OCI-LY7 (cell line): ENCODE results near the gene LRIG3. TPM values are rescaled to one million over a fixed set of nuclear protein-coding genes. Genes with fewer than 3 reads are reported as not detected.
"Not testable (repeated sequence)": the region's sequence is repeated elsewhere in the genome, so short reads cannot be mapped to it uniquely, and the experiment has no call there.

Experiments
- BruUV-seq: library from RNA; stranded (reverse); fragments of 400-500 nt; replicated peaks from 2 replicates; lab custom pipeline; 2021; lab: Mats Ljungman, UMichigan
- CTCF ChIA-PET: fragments of 300-600 bp; sonication (Branson Sonifier 250); formaldehyde crosslinking; loops from one replicate; lab custom pipeline; 2022; ENCODE audit warnings: antibody characterized with exemption; ENCODE audit not compliant: unreplicated experiment; lab: Charles Lee
- POLR2A ChIA-PET: fragments of 300-600 bp; sonication (Branson Sonifier 250); formaldehyde crosslinking; loops from one replicate; lab custom pipeline; 2022; ENCODE audit warnings: antibody characterized with exemption; lab: Charles Lee
- DNase-seq: peaks from one replicate; pipeline ENCODE4 v3.0.0-alpha.2; 2015; ENCODE audit warnings: low spot score
- H2AFZ ChIP-seq: fragments of 200-600 bp; sonication (generic), shearing (Covaris generic); 2 replicates; pipeline ENCODE4 v1.6.1; 2014; ENCODE audit warnings: mild to moderate bottlenecking, antibody characterized with exemption, low read length, moderate library complexity
- H3K27ac ChIP-seq: fragments of 200-600 bp; sonication (generic); 2 replicates; pipeline ENCODE4 v1.5.1; 2014; ENCODE audit warnings: mixed run types, low read depth, mild to moderate bottlenecking, moderate library complexity, low read length, inconsistent platforms; ENCODE audit not compliant: poor library complexity, severe bottlenecking
- H3K36me3 ChIP-seq: fragments of 200-600 bp; sonication (generic); 2 replicates; pipeline ENCODE4 v1.6.1; 2014; ENCODE audit warnings: mild to moderate bottlenecking, antibody characterized with exemption, low read length, moderate library complexity, mixed read lengths; ENCODE audit not compliant: insufficient read depth
- H3K4me1 ChIP-seq: fragments of 200-600 bp; sonication (generic); 2 replicates; pipeline ENCODE4 v1.5.1; 2014; ENCODE audit warnings: mild to moderate bottlenecking, low read length; ENCODE audit not compliant: insufficient read depth, poor library complexity, severe bottlenecking
- H3K4me2 ChIP-seq: fragments of 200-600 bp; sonication (generic); 2 replicates; pipeline ENCODE4 v1.6.1; 2014; ENCODE audit warnings: mild to moderate bottlenecking, low read length
- H3K4me3 ChIP-seq: fragments of 200-600 bp; sonication (generic); 2 replicates; pipeline ENCODE4 v1.5.1; 2014; ENCODE audit warnings: mild to moderate bottlenecking, low read depth, low read length; ENCODE audit not compliant: poor library complexity, severe bottlenecking
- H3K79me2 ChIP-seq: fragments of 200-600 bp; sonication (generic); 2 replicates; pipeline ENCODE4 v1.6.1; 2016; ENCODE audit warnings: low read depth, mild to moderate bottlenecking, low read length, moderate library complexity, mixed read lengths; ENCODE audit not compliant: insufficient read depth
- H3K9me2 ChIP-seq: fragments of 200-600 bp; sonication (generic); 2 replicates; pipeline ENCODE4 v1.6.1; 2016; ENCODE audit warnings: mild to moderate bottlenecking, low read length, mixed read lengths; ENCODE audit not compliant: insufficient read depth
- H3K9me3 ChIP-seq: fragments of 200-600 bp; sonication (generic); 2 replicates; pipeline ENCODE4 v1.6.1; 2014; ENCODE audit warnings: mild to moderate bottlenecking, mixed run types, low read length, mixed read lengths
- H4K20me1 ChIP-seq: fragments of 200-600 bp; sonication (generic); 2 replicates; pipeline ENCODE4 v1.6.1; 2014; ENCODE audit warnings: mild to moderate bottlenecking, antibody characterized with exemption, low read length, moderate library complexity, mixed read lengths; ENCODE audit not compliant: insufficient read depth
- CTCF ChIP-seq: fragments of 200-600 bp; sonication (generic); conservative IDR thresholded peaks from 2 replicates; pipeline ENCODE4 v1.5.1; 2014; ENCODE audit warnings: mild to moderate bottlenecking, antibody characterized with exemption, low read length, moderate library complexity, mixed read lengths
- EZH2phosphoT487 ChIP-seq: fragments of 200-600 bp; sonication (generic); IDR thresholded peaks from 2 replicates; pipeline ENCODE4 v1.6.1; 2018; ENCODE audit warnings: low read depth, borderline replicate concordance, mild to moderate bottlenecking, mixed run types, antibody characterized with exemption, low read length, moderate library complexity, mixed read lengths
- intact Hi-C: fragments of 100-400 bp; cut with micrococcal nuclease; formaldehyde crosslinking; loops from one replicate; pipeline ENCODE4 v1.10.0; 2022; ENCODE audit not compliant: unreplicated experiment
- total RNA-seq, 2 experiments: library from RNA; depleted of rRNA in 1 of 2; stranded (reverse); fragments of >200 nt in 1 of 2; shearing (Covaris generic) in 1 of 2; gene quantifications; 2 replicates each; pipeline ENCODE4 v1.2.3, GENCODE V29; 2014 to 2022

LRIG3 gene
- total RNA-seq, 2 experiments from 2014 or later = not detected

DNA sequence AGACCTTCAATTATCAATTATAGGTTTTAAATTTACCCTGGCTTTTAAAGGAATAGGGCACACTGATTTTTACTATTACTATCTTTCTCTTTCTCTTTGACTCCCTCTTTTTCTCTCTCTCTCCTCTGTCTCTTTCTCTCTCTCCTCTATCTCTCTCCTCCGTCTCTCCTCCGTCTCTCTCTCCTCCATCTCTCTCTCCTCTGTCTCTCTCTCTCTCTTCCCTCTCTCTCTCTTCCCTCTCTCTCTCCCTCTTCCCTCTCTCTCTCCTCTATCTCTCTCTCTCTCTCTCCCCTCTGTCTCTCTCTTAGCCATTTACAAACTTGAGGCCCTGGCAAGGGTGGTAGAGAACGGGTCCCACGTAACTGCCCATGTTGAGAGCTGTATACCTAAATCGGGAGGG lies 62.3 kb downstream of the LRIG3 start:
- TF ChIP-seq CTCF (no peak), EZH2phosphoT487 (no peak)
- Histone ChIP-seq H3K79me2 (no peaks in the 10 kb centered on the region), H2AFZ (no peak overlapping the region), H4K20me1 (no peaks in the 10 kb centered on the region), H3K4me3 (no peak overlapping the region), H3K27ac (no peak overlapping the region), H3K9me3 (no peaks in the 10 kb centered on the region), H3K4me1 (no peaks in the 10 kb centered on the region), H3K4me2 (no peak overlapping the region), H3K36me3 (no peaks in the 10 kb centered on the region), H3K9me2 (no peaks in the 10 kb centered on the region)
- intact Hi-C loops = no loop called here
- ChIA-PET CTCF (interaction anchor here (0.7 kb wide), 1 partner anchor 309 kb away, joined by 3 read pairs; no protein-coding TSS in a partner anchor), POLR2A (no interaction called here)
- BruUV-seq = no TSS peak
- DNase-seq = no peak

GRCh38 chr12:58857206-58857605 lies 63.1 kb downstream of the LRIG3 start:
- H3K4me2 ChIP-seq, CTCF ChIA-PET: not testable (repeated sequence)

GRCh38 chr12:58855630-58856029 lies 64.7 kb downstream of the LRIG3 start:
- H3K4me2 ChIP-seq, H3K4me1 ChIP-seq, BruUV-seq, DNase-seq, H4K20me1 ChIP-seq, H3K9me3 ChIP-seq, H3K27ac ChIP-seq, POLR2A ChIA-PET, H3K79me2 ChIP-seq, H3K4me3 ChIP-seq, H3K36me3 ChIP-seq, CTCF ChIA-PET, H2AFZ ChIP-seq, intact Hi-C loops, H3K9me2 ChIP-seq: not testable (repeated sequence)

More at GRCh38 chr12:58857206-58857605, 63.1 kb downstream of the LRIG3 start:
- H4K20me1 ChIP-seq, H3K9me2 ChIP-seq, DNase-seq, H3K36me3 ChIP-seq, H3K9me3 ChIP-seq, POLR2A ChIA-PET, H3K4me1 ChIP-seq, H2AFZ ChIP-seq, BruUV-seq, H3K79me2 ChIP-seq, H3K27ac ChIP-seq, H3K4me3 ChIP-seq, intact Hi-C loops: not testable (repeated sequence)

GRCh38 chr12:58850826-58851225 lies 69.5 kb downstream of the LRIG3 start:
- H3K79me2 ChIP-seq = no peaks in the 10 kb centered on the region
- BruUV-seq = no TSS peak
- TF ChIP-seq CTCF (no peak), EZH2phosphoT487 (no peak)
- no peak overlapping the region for H3K27ac ChIP-seq
- no peaks in the 10 kb centered on the region for H3K36me3 ChIP-seq
- no peak overlapping the region for H3K4me3 ChIP-seq
- H3K4me2 ChIP-seq = no peak overlapping the region
- no peaks in the 10 kb centered on the region for H3K9me2 ChIP-seq
- POLR2A ChIA-PET = no interaction called here
- no peaks in the 10 kb centered on the region for H3K9me3 ChIP-seq
- H2AFZ ChIP-seq = no peak overlapping the region
- DNase-seq = no peak
- intact Hi-C loops = no loop called here
- no peaks in the 10 kb centered on the region for H4K20me1 ChIP-seq
- CTCF ChIA-PET = no interaction called here
- no peaks in the 10 kb centered on the region for H3K4me1 ChIP-seq
